RWPE2 (cell line): ENCODE measurements around the gene DGCR8.
"Not testable (repeated sequence)": the region's sequence is repeated elsewhere in the genome, so short reads cannot be mapped to it uniquely, and the experiment has no call there.

ENCODE experiments used
- ATAC-seq: fragments of 200-7000 bp; cut with Tn5 transposase; 3 replicates; pipeline ENCODE4 v1.9.1; 2021; ENCODE audit warnings: low read depth
- DNase-seq: peaks from one replicate; pipeline ENCODE4 v3.0.0-alpha.2; 2020; ENCODE audit warnings: low spot score
- H3K27ac ChIP-seq: fragments of 450-650 bp; 2 replicates; pipeline ENCODE4 v1.5.1; 2017; ENCODE audit warnings: mild to moderate bottlenecking; ENCODE audit not compliant: poor library complexity, severe bottlenecking
- H3K27me3 ChIP-seq: fragments of 250-450 bp; sonication (Bioruptor Pico); 2 replicates; pipeline ENCODE4 v1.5.1; 2021; ENCODE audit warnings: mild to moderate bottlenecking, moderate library complexity; ENCODE audit not compliant: insufficient read depth, poor library complexity, severe bottlenecking
- H3K36me3 ChIP-seq: fragments of 250-450 bp; sonication (Bioruptor Pico); 2 replicates; pipeline ENCODE4 v1.5.1; 2020; ENCODE audit warnings: low read depth, mild to moderate bottlenecking, moderate library complexity
- H3K4me1 ChIP-seq: fragments of 250-450 bp; sonication (Bioruptor Pico); 2 replicates; pipeline ENCODE4 v1.5.1; 2021; ENCODE audit warnings: mild to moderate bottlenecking, moderate library complexity; ENCODE audit not compliant: insufficient read depth, poor library complexity, severe bottlenecking
- H3K4me3 ChIP-seq: fragments of 250-450 bp; sonication (Bioruptor Pico); 2 replicates; pipeline ENCODE4 v1.5.1; 2021; ENCODE audit warnings: mild to moderate bottlenecking, moderate library complexity; ENCODE audit not compliant: severe bottlenecking
- H3K9me3 ChIP-seq: fragments of 250-450 bp; sonication (Bioruptor Pico); 2 replicates; pipeline ENCODE4 v1.5.1; 2021; ENCODE audit warnings: mild to moderate bottlenecking, moderate library complexity; ENCODE audit not compliant: severe bottlenecking
- CTCF ChIP-seq: fragments of 450-650 bp; IDR thresholded peaks from one replicate; pipeline ENCODE4 v1.5.1; 2017; ENCODE audit warnings: mild to moderate bottlenecking, moderate library complexity; ENCODE audit not compliant: poor library complexity, severe bottlenecking

Gene DGCR8

DNA sequence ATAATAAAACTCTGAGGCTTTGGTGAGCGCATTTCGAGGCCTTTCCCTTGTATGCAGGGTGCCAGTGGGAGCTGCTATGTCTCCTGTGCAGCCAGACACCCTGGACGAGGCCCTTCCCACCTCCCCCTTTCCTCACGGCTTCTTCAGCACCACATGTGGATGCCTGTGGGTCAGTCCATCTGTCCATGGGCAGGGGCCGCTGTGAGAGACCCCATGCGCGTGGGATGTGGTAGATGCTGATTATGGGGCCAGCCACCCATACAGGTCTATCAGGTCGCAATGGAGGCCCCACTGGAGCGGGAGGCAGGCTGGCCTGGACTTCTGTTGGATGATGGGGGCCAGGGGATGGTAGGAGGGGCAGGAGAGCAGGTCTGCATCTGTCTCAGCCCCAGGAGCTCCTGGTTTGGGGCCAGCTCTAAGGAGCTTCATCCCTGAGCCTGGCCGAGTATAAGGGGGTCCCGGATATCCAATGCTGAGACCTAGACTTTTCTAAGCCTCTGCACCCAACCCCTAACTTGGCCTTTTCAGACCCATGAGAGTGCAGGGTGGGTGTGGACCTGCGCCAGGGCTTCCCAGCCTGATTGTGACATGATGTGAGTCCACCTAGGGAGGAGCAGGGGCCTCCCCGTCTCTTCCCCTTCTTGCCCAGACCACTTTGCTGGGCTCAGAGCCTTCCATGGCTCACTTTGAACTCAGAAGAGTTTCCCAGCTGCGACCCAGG is 14.0 kb upstream of the DGCR8 start:
- no peak overlapping the region for H3K27ac ChIP-seq
- no peak for ATAC-seq
- TF ChIP-seq CTCF: no peak

GRCh38 chr22:20066617-20067383 is 13.2 kb upstream of the DGCR8 start:
- H3K4me1 ChIP-seq: peaks cover 12% of the 10 kb centered on the region
- no peak for TF ChIP-seq CTCF
- DNase-seq (no peak), ATAC-seq (no peak)
- H3K4me3 ChIP-seq: no peak overlapping the region
- no peaks in the 10 kb centered on the region for H3K27me3 ChIP-seq
- no peaks in the 10 kb centered on the region for H3K9me3 ChIP-seq
- no peaks in the 10 kb centered on the region for H3K36me3 ChIP-seq
- H3K27ac ChIP-seq: no peak overlapping the region

More for the DNA sequence above, 14.0 kb upstream of the DGCR8 start:
- DNase-seq: no peak
- H3K36me3 ChIP-seq: no peaks in the 10 kb centered on the region
- H3K4me3 ChIP-seq: no peak overlapping the region
- peaks cover 19% of the 10 kb centered on the region for H3K4me1 ChIP-seq
- no peaks in the 10 kb centered on the region for H3K27me3 ChIP-seq
- H3K9me3 ChIP-seq: no peaks in the 10 kb centered on the region

DNA sequence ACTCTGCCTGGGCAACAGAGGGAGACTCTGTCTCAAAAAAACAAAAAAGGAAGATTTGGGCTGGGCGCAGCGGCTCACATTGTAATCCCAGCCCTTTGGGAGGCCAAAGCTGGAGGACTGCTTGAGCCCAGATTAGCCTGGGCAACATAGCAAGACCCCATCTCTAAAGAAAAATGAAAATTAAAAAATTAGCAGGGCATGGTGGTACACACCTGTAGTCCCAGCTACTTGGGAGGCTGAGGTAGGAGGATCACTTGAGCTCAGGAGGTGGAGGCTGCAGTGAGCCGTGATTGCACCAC is 12.7 kb upstream of the DGCR8 start:
- ATAC-seq, H3K27me3 ChIP-seq, H3K36me3 ChIP-seq, H3K27ac ChIP-seq, H3K9me3 ChIP-seq, H3K4me3 ChIP-seq, H3K4me1 ChIP-seq, DNase-seq: not testable (repeated sequence)

GRCh38 chr22:20068640-20069039 is 11.4 kb upstream of the DGCR8 start:
- Histone ChIP-seq H3K27ac (no peak overlapping the region), H3K4me1 (no peaks in the 10 kb centered on the region), H3K36me3 (no peaks in the 10 kb centered on the region), H3K27me3 (no peaks in the 10 kb centered on the region), H3K4me3 (no peak overlapping the region), H3K9me3 (peaks cover 2% of the 10 kb centered on the region)
- DNase-seq (no peak), ATAC-seq (no peak)
- TF ChIP-seq CTCF: no peak

GRCh38 chr22:20069331-20070042 is 10.6 kb upstream of the DGCR8 start:
- no peak for TF ChIP-seq CTCF
- H3K27ac ChIP-seq: no peak overlapping the region
- no peak for DNase-seq
- no peaks in the 10 kb centered on the region for H3K27me3 ChIP-seq
- no peaks in the 10 kb centered on the region for H3K4me1 ChIP-seq
- H3K36me3 ChIP-seq: no peaks in the 10 kb centered on the region
- no peak for ATAC-seq
- peaks cover 2% of the 10 kb centered on the region for H3K9me3 ChIP-seq
- no peak overlapping the region for H3K4me3 ChIP-seq
